ENCODE data around the gene UQCC3. TPM values are rescaled to one million over a fixed set of nuclear protein-coding genes. Genes with fewer than 3 reads are reported as not detected.
"Not testable (repeated sequence)": the region's sequence is repeated elsewhere in the genome, so short reads cannot be mapped to it uniquely, and the experiment has no call there.

UQCC3 gene
- total RNA-seq, 6 donors from 2014 or later = 5.0 to 12.6 (median 6.7) TPM

DNA sequence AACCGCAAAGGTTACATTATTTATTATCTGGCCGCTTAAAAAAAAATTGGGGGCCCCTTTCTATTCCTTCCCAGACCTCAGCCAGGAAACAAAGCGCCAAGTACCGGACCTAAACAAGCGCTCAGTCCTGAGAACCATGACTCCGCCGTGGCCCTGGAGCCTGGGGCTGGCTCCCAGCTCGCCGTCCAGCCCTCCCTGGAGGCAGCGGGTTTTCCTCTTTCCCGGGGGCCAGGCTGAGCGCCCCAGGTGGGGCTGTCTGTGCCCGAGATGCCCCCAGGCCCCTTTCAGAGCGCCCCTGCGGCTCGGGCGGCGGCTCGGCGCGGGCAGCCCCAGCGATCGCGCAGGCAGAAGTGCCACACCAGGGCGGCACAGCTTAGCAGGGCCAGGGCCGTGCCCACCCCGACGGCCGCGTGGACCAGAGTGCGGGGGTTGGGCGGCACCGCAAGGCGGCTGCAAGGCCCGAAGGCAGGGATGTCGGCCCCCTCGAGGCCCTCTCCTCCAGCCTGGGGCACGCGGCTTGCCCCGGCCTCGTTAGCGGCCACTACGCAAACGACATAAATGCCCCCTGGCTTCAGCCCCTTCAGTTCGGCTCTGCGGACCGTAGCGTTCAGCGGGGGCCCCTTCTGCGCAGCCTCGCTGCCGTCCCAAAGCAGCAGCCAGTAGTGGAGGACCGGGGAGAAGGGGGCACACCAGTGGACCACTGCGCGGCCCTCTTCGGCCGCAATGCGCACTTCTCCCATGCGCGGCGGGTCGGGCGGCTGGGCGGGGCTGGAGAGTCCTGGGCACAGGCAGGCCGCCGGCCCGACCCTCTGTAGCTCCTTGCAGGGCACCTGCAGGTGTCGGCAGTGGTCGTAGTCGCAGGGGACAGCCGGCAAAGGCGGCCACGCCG lies 16.3 kb downstream of the UQCC3 start:
- Histone ChIP-seq H3K27me3 (peaks cover 0 to 10% (median 7%) of the 10 kb centered on the region in 4 donors), H3K36me3 (peaks cover 3 to 32% (median 28%) of the 10 kb centered on the region in 4 donors), H3K4me3 (peak overlapping the region in 3 of 4 donors; percentile 14 to 34 (median 22)), H3K4me1 (peaks cover 0 to 10% (median 4%) of the 10 kb centered on the region in 4 donors), H3K9me3 (no peaks in the 10 kb centered on the region), H3K27ac (peak overlapping the region in 2 of 4 donors; percentile 3 to 17)
- TF ChIP-seq, protein P1, sequence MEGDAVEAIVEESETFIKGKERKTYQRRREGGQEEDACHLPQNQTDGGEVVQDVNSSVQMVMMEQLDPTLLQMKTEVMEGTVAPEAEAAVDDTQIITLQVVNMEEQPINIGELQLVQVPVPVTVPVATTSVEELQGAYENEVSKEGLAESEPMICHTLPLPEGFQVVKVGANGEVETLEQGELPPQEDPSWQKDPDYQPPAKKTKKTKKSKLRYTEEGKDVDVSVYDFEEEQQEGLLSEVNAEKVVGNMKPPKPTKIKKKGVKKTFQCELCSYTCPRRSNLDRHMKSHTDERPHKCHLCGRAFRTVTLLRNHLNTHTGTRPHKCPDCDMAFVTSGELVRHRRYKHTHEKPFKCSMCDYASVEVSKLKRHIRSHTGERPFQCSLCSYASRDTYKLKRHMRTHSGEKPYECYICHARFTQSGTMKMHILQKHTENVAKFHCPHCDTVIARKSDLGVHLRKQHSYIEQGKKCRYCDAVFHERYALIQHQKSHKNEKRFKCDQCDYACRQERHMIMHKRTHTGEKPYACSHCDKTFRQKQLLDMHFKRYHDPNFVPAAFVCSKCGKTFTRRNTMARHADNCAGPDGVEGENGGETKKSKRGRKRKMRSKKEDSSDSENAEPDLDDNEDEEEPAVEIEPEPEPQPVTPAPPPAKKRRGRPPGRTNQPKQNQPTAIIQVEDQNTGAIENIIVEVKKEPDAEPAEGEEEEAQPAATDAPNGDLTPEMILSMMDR (IDR thresholded peaks at IDR 0.05) = no peak
- TF ChIP-seq POLR2A (IDR thresholded peaks at IDR 0.05) = peak in 1 of 4 donors; percentile 11
- ATAC-seq (ENCODE audit: low FRiP score in 2 of 2) = peak in 1 of 2 donors; percentile 60
- WGBS, 2 donors = 44 to 74% methylated on average over 22 to 47 of the region's 74 CpGs
- peak in 1 of 2 donors; percentile 87 for DNase-seq

DNA sequence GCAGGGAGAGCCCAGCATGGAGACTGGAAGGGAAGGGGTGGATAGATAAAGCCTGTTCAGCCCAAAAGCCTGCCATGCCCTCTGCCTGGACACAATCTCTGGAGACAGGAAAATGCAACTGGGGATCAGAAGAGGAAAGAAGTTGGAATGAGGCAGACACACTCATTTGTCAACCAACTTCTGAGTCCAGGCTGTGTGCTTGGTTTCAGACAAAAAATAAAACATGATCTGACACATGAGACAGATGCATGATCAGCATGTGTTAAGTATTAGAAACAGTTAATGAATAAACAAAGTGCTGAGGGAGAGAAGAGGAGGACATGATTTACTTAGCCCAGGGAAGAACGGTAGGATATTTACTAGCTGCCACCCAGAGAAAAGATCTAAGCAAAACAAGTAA lies 17.0 kb downstream of the UQCC3 start:
- ATAC-seq (ENCODE audit: low FRiP score in 2 of 2) (no peak), DNase-seq (no peak)
- H3K4me1 ChIP-seq = peaks cover 0 to 10% (median 4%) of the 10 kb centered on the region in 4 donors
- H3K9me3 ChIP-seq = no peaks in the 10 kb centered on the region
- peaks cover 3 to 38% (median 32%) of the 10 kb centered on the region in 4 donors for H3K36me3 ChIP-seq
- H3K27ac ChIP-seq = no peak overlapping the region
- peak overlapping the region in 2 of 4 donors; percentile 22 to 34 for H3K4me3 ChIP-seq
- WGBS, 2 donors = 49 to 62% methylated on average over 1 of the region's 1 CpG
- TF ChIP-seq, protein P1 (IDR thresholded peaks at IDR 0.05) = no peak
- TF ChIP-seq POLR2A (IDR thresholded peaks at IDR 0.05) = no peak
- TF ChIP-seq EP300 (IDR thresholded peaks at IDR 0.05) = no peak
- TF ChIP-seq POLR2AphosphoS5 (IDR thresholded peaks at IDR 0.05) = no peak
- H3K27me3 ChIP-seq = peaks cover 0 to 10% (median 7%) of the 10 kb centered on the region in 4 donors

DNA sequence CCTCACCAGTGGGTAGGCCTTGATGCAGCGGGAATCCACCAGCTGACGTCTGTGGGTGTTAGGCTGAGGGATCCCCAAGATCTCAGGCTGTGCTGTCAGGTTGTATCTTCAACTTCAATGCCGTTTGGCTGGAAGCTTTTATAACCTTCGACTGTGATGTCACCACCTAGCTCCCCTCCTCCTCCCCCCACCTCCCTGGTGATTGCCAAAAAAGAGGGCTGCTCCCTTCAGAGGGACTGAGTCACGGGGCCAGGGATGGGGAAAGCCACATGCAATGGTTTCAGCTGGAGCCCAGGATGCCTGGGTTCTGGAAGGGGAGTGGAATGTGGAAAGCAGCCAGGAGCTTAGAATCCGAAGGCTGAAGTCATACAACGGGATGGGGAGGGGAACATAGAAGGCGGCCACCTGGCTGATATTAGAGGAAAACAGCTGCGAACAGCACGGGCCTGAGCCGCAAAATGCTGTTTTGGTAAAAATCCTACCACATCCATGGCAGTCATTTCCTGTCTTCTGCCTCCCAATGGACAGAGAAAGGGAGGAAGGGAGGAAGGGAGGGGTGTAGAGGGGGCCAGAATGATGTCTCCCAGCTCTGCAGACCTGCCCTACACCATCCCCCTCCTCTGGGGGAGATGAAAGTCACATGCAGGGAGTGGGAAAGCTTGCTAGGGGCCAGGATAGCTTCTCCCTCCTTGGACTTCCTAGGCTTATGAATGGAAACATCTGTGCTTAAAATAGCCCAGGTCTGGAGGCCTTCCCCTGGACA lies 18.1 kb downstream of the UQCC3 start, which contains the start of gene LRRN4CL:
TSS of gene LRRN4CL (minus strand) at position 110 of the 763 bp plus-strand sequence. CDS start 1,022 bp downstream, outside the sequence.
- Histone ChIP-seq H3K27me3 (peaks cover 0 to 10% (median 7%) of the 10 kb centered on the region in 4 donors), H3K4me3 (peak within 1 kb of the TSS in 2 of 4 donors; percentile 22 to 34), H3K27ac (peak within 1 kb of the TSS in 1 of 4 donors; percentile 39), H3K4me1 (peaks cover 0 to 13% (median 4%) of the 10 kb centered on the region in 4 donors), H3K9me3 (no peaks in the 10 kb centered on the region), H3K36me3 (peaks cover 3 to 40% (median 32%) of the 10 kb centered on the region in 4 donors)
- WGBS, 2 donors = 76 to 77% methylated on average over 11 of the region's 11 CpGs
- TF ChIP-seq, protein P1 (IDR thresholded peaks at IDR 0.05) = no peak
- no peak for TF ChIP-seq EP300 (IDR thresholded peaks at IDR 0.05)
- TF ChIP-seq POLR2A (IDR thresholded peaks at IDR 0.05) = no peak
- no peak for TF ChIP-seq POLR2AphosphoS5 (IDR thresholded peaks at IDR 0.05)
- DNase-seq (no peak), ATAC-seq (ENCODE audit: low FRiP score in 2 of 2) (peak; percentile 35 to 94)

DNA sequence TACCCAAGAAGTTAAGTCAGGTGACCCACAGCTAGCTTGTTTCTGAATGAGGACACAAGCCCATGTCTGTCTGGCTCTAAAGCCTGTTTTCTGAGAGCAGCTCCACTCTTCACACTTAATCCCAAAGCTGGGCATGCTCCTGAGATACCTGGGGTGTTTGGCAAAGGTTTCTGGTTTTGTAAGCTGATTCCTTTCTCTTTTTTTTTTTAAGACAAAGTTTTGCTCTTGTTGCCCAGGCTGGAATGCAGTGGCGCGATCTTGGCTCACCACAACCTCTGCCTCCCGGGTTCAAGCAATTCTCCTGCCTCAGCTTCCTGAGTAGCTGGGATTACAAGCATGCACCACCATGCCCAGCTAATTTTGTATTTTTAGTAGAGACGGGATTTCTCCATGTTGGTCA lies 22.2 kb downstream of the UQCC3 start:
- H3K36me3 ChIP-seq = peaks cover 3 to 44% (median 32%) of the 10 kb centered on the region in 4 donors
- H3K9me3 ChIP-seq; H3K4me1 ChIP-seq; H3K27me3 ChIP-seq; H3K27ac ChIP-seq; ATAC-seq (ENCODE audit: low FRiP score in 2 of 2); DNase-seq; H3K4me3 ChIP-seq: not testable (repeated sequence)
- WGBS, 2 donors = 65 to 81% methylated on average over 4 of the region's 4 CpGs
